ENCODE results near the gene CEP68.
"Not testable (repeated sequence)": the region's sequence is repeated elsewhere in the genome, so short reads cannot be mapped to it uniquely, and the experiment has no call there.

CEP68 gene

GRCh38 chr2:65031341-65032018 lies 24.7 kb upstream of the CEP68 start:
- no peak for DNase-seq (ENCODE audit: low read depth)

GRCh38 chr2:65032019-65032975 lies 23.9 kb upstream of the CEP68 start:
- DNase-seq (ENCODE audit: low read depth) = no peak

GRCh38 chr2:65033178-65033577 lies 23.0 kb upstream of the CEP68 start:
- DNase-seq (ENCODE audit: low read depth) = no peak

- DNase-seq (ENCODE audit: low read depth) = not testable (repeated sequence)
These were observed 22.5 kb upstream of the CEP68 start for GRCh38 chr2:65033667-65034066.

GRCh38 chr2:65035351-65035943 lies 20.8 kb upstream of the CEP68 start:
- no peak for DNase-seq (ENCODE audit: low read depth)

- no peak for DNase-seq (ENCODE audit: low read depth)
These were observed 19.0 kb upstream of the CEP68 start for GRCh38 chr2:65037178-65037577.

- DNase-seq (ENCODE audit: low read depth) = no peak
These were observed 16.6 kb upstream of the CEP68 start for GRCh38 chr2:65039640-65040039.

- DNase-seq (ENCODE audit: low read depth) = peak; percentile 82
These were observed 15.6 kb upstream of the CEP68 start for GRCh38 chr2:65040400-65041261.

- DNase-seq (ENCODE audit: low read depth) = no peak
These were observed 13.2 kb upstream of the CEP68 start for GRCh38 chr2:65043001-65043400.

GRCh38 chr2:65044097-65044735 lies 12.0 kb upstream of the CEP68 start:
- no peak for DNase-seq (ENCODE audit: low read depth)

- DNase-seq (ENCODE audit: low read depth) = peak; percentile 62
These were observed 10.6 kb upstream of the CEP68 start for GRCh38 chr2:65045651-65046050.

GRCh38 chr2:65046633-65047407 lies 9.4 kb upstream of the CEP68 start:
- DNase-seq (ENCODE audit: low read depth) = no peak

GRCh38 chr2:65049010-65049639 lies 7.1 kb upstream of the CEP68 start:
- DNase-seq (ENCODE audit: low read depth) = no peak

GRCh38 chr2:65050931-65051330 lies 5.3 kb upstream of the CEP68 start:
- DNase-seq (ENCODE audit: low read depth) = peak; percentile 30

GRCh38 chr2:65053199-65053598 lies 3.0 kb upstream of the CEP68 start:
- DNase-seq (ENCODE audit: low read depth) = no peak

GRCh38 chr2:65054749-65055421 lies 1.3 kb upstream of the CEP68 start:
- no peak for DNase-seq (ENCODE audit: low read depth)

- DNase-seq (ENCODE audit: low read depth) = no peak
These were observed 598 bp upstream of the CEP68 start for GRCh38 chr2:65055422-65056214.

- DNase-seq (ENCODE audit: low read depth) = no peak
These were observed 799 bp downstream of the CEP68 start for GRCh38 chr2:65057054-65057375.
